ENCODE measurements around the gene GARIN5B.

The GARIN5B gene

GRCh38 chr19:55370305-55370988, 7.4 kb upstream of the GARIN5B start, which contains the start of gene IL11:
TSS of gene IL11 (minus strand) at chr19:55370463. CDS start at chr19:55370310, 153 bp downstream.
- DNase-seq (ENCODE audit: low spot score), result no peak

- no peak for DNase-seq (ENCODE audit: low spot score)
Measured at GRCh38 chr19:55369653-55370304, 6.7 kb upstream of the GARIN5B start.

- no peak for DNase-seq (ENCODE audit: low spot score)
Measured at GRCh38 chr19:55368701-55369563, 5.9 kb upstream of the GARIN5B start.

GRCh38 chr19:55368106-55368505, 5.0 kb upstream of the GARIN5B start:
- no peak for DNase-seq (ENCODE audit: low spot score)

GRCh38 chr19:55366790-55367189, 3.7 kb upstream of the GARIN5B start:
- no peak for DNase-seq (ENCODE audit: low spot score)

- no peak for DNase-seq (ENCODE audit: low spot score)
Measured at GRCh38 chr19:55365964-55366363, 2.9 kb upstream of the GARIN5B start.

- DNase-seq (ENCODE audit: low spot score), result no peak
Measured at GRCh38 chr19:55365245-55365644, 2.2 kb upstream of the GARIN5B start.

- no peak for DNase-seq (ENCODE audit: low spot score)
Measured at GRCh38 chr19:55362174-55362989, 678 bp downstream of the GARIN5B start.

GRCh38 chr19:55360902-55361301, 2.2 kb downstream of the GARIN5B start:
- no peak for DNase-seq (ENCODE audit: low spot score)

GRCh38 chr19:55358943-55359908, 3.8 kb downstream of the GARIN5B start:
- no peak for DNase-seq (ENCODE audit: low spot score)

GRCh38 chr19:55358493-55358892, 4.6 kb downstream of the GARIN5B start:
- DNase-seq (ENCODE audit: low spot score), result no peak

- DNase-seq (ENCODE audit: low spot score), result no peak
Measured at GRCh38 chr19:55355213-55355821, 7.7 kb downstream of the GARIN5B start.

- DNase-seq (ENCODE audit: low spot score), result no peak
Measured at GRCh38 chr19:55354698-55355212, 8.3 kb downstream of the GARIN5B start, which contains the start of gene COX6B2. TSS of gene COX6B2 (minus strand) at chr19:55354719. CDS start at chr19:55354521, 198 bp downstream.

GRCh38 chr19:55353803-55354697, 9.0 kb downstream of the GARIN5B start:
- DNase-seq (ENCODE audit: low spot score), result no peak

- no peak for DNase-seq (ENCODE audit: low spot score)
Measured at GRCh38 chr19:55353356-55353802, 9.7 kb downstream of the GARIN5B start.

GRCh38 chr19:55352549-55353145, 10.4 kb downstream of the GARIN5B start:
- no peak for DNase-seq (ENCODE audit: low spot score)

- DNase-seq (ENCODE audit: low spot score), result no peak
Measured at GRCh38 chr19:55352040-55352439, 11.0 kb downstream of the GARIN5B start.

- no peak for DNase-seq (ENCODE audit: low spot score)
Measured at GRCh38 chr19:55350620-55351315, 12.3 kb downstream of the GARIN5B start.

All from putamen (tissue), 1 donor.